Suprapubic skin (tissue), 4 donors: ENCODE results near the gene MAGEB17. TPM values are rescaled to one million over a fixed set of nuclear protein-coding genes. Genes with fewer than 3 reads are reported as not detected.

ENCODE experiments used
- DNase-seq, 2 donors: peaks; one replicate each; pipeline ENCODE4 v3.0.0-alpha.2; 2019; ENCODE audit warnings: low spot score in 2 of 2
- H3K27ac ChIP-seq: fragments of 200-600 bp; sonication (generic); one replicate; pipeline ENCODE4 v1.5.1; 2019
- H3K27me3 ChIP-seq: fragments of 200-600 bp; sonication (generic); one replicate; pipeline ENCODE4 v1.5.1; 2019
- H3K36me3 ChIP-seq: fragments of 200-600 bp; sonication (generic); one replicate; pipeline ENCODE4 v1.5.1; 2019
- H3K4me1 ChIP-seq: fragments of 200-600 bp; sonication (generic); one replicate; pipeline ENCODE4 v1.5.1; 2019
- H3K4me3 ChIP-seq: fragments of 200-600 bp; sonication (generic); one replicate; pipeline ENCODE4 v1.5.1; 2019; ENCODE audit warnings: mild to moderate bottlenecking
- H3K9me3 ChIP-seq: fragments of 200-600 bp; sonication (generic); one replicate; pipeline ENCODE4 v1.5.1; 2019
- CTCF ChIP-seq, 2 donors: fragments of 200-600 bp in 1 of 2; fragments of 450-650 bp in 1 of 2; sonication (generic) in 1 of 2; IDR thresholded peaks; one replicate each; pipeline ENCODE4 v1.5.1; 2016 to 2019; ENCODE audit warnings: antibody characterized with exemption in 2 of 2, mild to moderate bottlenecking in 1 of 2, moderate library complexity in 1 of 2
- EP300 ChIP-seq: sonication (generic); formaldehyde crosslinking; IDR thresholded peaks from one replicate; pipeline ENCODE4 v1.6.1; 2017; ENCODE audit warnings: antibody characterized with exemption
- POLR2A ChIP-seq, 2 donors: fragments of 450-650 bp; IDR thresholded peaks; one replicate each; pipeline ENCODE4 v1.6.1; 2017; ENCODE audit warnings: antibody characterized with exemption in 2 of 2, mild to moderate bottlenecking in 2 of 2, moderate library complexity in 2 of 2
- POLR2AphosphoS5 ChIP-seq, 3 donors: sonication (generic); formaldehyde crosslinking; IDR thresholded peaks; one replicate each; pipeline ENCODE4 v1.6.1; 2017; ENCODE audit warnings: antibody characterized with exemption in 3 of 3
- WGBS: methylation state at CpG from one replicate; pipeline ENCODE4 v1.1.5; 2018; 5-methylcytosine and 5-hydroxymethylcytosine counted together
- total RNA-seq, 4 donors: library from RNA; depleted of rRNA; stranded (reverse); fragments of >200 nt; gene quantifications; one replicate each; pipeline ENCODE4 v1.1.0, GENCODE V29; 2016

MAGEB17 gene
- not detected for total RNA-seq

- Histone ChIP-seq H3K4me3 (no peak within 1 kb of the TSS), H3K4me1 (no peaks in the 10 kb centered on the region), H3K9me3 (no peaks in the 10 kb centered on the region), H3K36me3 (no peaks in the 10 kb centered on the region), H3K27ac (no peak within 1 kb of the TSS), H3K27me3 (no peaks in the 10 kb centered on the region)
- WGBS: 73% methylated on average over 5 of the region's 5 CpGs
- DNase-seq: no peak
- TF ChIP-seq EP300 (no peak), POLR2AphosphoS5 (IDR thresholded peaks at IDR 0.05) (no peak), POLR2A (IDR thresholded peaks at IDR 0.05) (no peak), CTCF (IDR thresholded peaks at IDR 0.05) (no peak)
Measured at GRCh38 chrX:16167181-16167580, at the start of gene MAGEB17. Gene MAGEB17 (plus strand): TSS chrX:16167481. CDS start chrX:16170383, 2,902 bp downstream.

DNA sequence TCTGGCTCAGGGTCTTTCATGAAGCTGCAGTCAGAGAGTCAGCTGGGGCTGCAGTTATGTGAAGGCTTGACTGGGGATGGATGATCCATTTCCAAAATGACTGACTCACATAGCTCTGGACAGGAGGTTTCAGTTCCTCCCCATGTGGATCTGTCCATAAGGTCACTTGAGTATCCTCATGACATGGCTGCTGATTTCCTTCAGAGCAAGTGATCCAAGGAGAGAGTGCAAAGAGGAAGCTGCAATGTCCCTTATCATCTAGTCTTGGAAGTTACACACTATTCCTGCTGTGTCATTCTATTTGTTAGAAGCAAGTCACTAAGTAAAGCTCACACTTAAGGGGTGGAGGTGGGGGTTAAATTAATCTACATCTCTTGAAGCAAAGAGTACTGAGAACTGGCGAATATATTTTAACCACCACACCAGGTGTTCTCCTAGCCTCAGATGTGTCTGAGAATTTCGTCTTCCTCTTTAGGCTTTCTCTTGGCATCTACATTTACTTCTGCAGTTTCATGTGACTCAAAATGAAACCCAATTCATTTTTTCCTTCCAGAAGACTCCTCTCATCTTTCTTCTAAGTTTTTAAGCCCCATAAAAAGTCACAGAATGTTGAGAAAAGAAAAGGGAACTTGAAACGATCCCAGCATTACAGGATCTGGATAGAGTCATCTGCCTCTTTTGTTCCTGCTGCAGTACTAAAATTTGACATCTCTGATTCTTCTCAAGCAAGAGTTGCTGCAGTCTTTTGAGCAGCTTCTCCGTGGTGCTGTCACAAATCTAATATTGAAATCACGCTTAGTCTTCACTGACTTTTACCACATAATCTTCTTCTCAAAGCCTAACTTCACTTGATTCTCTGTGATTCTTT, 47.7 kb upstream of the MAGEB17 start:
- DNase-seq: no peak
- H3K4me1 ChIP-seq: no peaks in the 10 kb centered on the region
- no peaks in the 10 kb centered on the region for H3K27me3 ChIP-seq
- H3K9me3 ChIP-seq: no peaks in the 10 kb centered on the region
- TF ChIP-seq EP300 (no peak), POLR2A (IDR thresholded peaks at IDR 0.05) (no peak), POLR2AphosphoS5 (IDR thresholded peaks at IDR 0.05) (no peak), CTCF (IDR thresholded peaks at IDR 0.05) (no peak)
- no peak overlapping the region for H3K27ac ChIP-seq
- H3K4me3 ChIP-seq: no peak overlapping the region
- no peaks in the 10 kb centered on the region for H3K36me3 ChIP-seq
- 70% methylated on average over 5 of the region's 5 CpGs for WGBS

DNA sequence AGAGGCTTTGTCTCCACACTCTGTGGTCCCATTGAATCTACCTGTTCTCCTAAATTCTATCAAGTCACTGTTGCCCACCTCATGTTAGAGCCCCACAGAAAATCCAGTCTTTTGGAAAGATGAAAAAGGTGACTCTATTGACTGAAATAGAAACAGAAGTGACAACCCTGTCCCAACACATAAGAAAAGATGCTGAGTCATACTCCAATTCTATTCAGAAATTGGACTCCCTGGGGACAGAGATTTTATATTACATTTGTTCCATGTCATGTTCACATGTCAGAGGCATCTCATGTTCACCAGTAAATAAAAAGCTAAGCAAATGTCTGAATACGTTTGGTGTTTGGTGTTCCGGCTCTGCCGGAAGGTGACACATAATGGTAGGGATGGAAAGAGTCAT, 46.9 kb upstream of the MAGEB17 start:
- TF ChIP-seq EP300 (no peak), POLR2A (IDR thresholded peaks at IDR 0.05) (no peak), CTCF (IDR thresholded peaks at IDR 0.05) (no peak), POLR2AphosphoS5 (IDR thresholded peaks at IDR 0.05) (no peak)
- Histone ChIP-seq H3K36me3 (no peaks in the 10 kb centered on the region), H3K4me1 (no peaks in the 10 kb centered on the region), H3K4me3 (no peak overlapping the region), H3K9me3 (no peaks in the 10 kb centered on the region), H3K27ac (no peak overlapping the region), H3K27me3 (no peaks in the 10 kb centered on the region)
- 95% methylated on average over 3 of the region's 3 CpGs for WGBS
- DNase-seq: no peak

- no peak within 1 kb of the TSS for H3K4me3 ChIP-seq
- H3K27ac ChIP-seq: no peak within 1 kb of the TSS
- H3K9me3 ChIP-seq: no peaks in the 10 kb centered on the region
- TF ChIP-seq CTCF (IDR thresholded peaks at IDR 0.05) (peak; percentile 49 to 56), EP300 (no peak)
- no peaks in the 10 kb centered on the region for H3K27me3 ChIP-seq
- WGBS: 3% methylated on average over 6 of the region's 6 CpGs
- H3K36me3 ChIP-seq: no peaks in the 10 kb centered on the region
- peak; percentile 68 to 78 for DNase-seq
- no peaks in the 10 kb centered on the region for H3K4me1 ChIP-seq
Measured at GRCh38 chrX:16123222-16123786, 44.0 kb upstream of the MAGEB17 start, which contains the start of gene GRPR. Gene GRPR (plus strand): TSS chrX:16123565. CDS start chrX:16123954, 389 bp downstream.

- no peak overlapping the region for H3K27ac ChIP-seq
- no peaks in the 10 kb centered on the region for H3K36me3 ChIP-seq
- no peaks in the 10 kb centered on the region for H3K4me1 ChIP-seq
- no peaks in the 10 kb centered on the region for H3K27me3 ChIP-seq
- no peak for TF ChIP-seq POLR2A (IDR thresholded peaks at IDR 0.05)
- TF ChIP-seq CTCF (IDR thresholded peaks at IDR 0.05): no peak
- TF ChIP-seq EP300: no peak
- TF ChIP-seq POLR2AphosphoS5 (IDR thresholded peaks at IDR 0.05): no peak
- WGBS: 71% methylated on average over 7 of the region's 7 CpGs
- no peak overlapping the region for H3K4me3 ChIP-seq
- no peaks in the 10 kb centered on the region for H3K9me3 ChIP-seq
- DNase-seq: no peak
Measured at GRCh38 chrX:16124201-16124600, 43.1 kb upstream of the MAGEB17 start.
